GM12873 (cell line): ENCODE results near the gene PHLDB2.

Experiments
- TF ChIP-seq, protein P1 (sequence below): IDR thresholded peaks from 2 replicates; pipeline ENCODE4 v1.5.1; 2012; ENCODE audit warnings: low read depth, mild to moderate bottlenecking, moderate library complexity, low read length, control low read depth; ENCODE audit not compliant: insufficient read depth; ENCODE audit errors: missing control alignments

The PHLDB2 gene

GRCh38 chr3:112004187-112004586, 145.1 kb downstream of the PHLDB2 start:
- TF ChIP-seq, protein P1, sequence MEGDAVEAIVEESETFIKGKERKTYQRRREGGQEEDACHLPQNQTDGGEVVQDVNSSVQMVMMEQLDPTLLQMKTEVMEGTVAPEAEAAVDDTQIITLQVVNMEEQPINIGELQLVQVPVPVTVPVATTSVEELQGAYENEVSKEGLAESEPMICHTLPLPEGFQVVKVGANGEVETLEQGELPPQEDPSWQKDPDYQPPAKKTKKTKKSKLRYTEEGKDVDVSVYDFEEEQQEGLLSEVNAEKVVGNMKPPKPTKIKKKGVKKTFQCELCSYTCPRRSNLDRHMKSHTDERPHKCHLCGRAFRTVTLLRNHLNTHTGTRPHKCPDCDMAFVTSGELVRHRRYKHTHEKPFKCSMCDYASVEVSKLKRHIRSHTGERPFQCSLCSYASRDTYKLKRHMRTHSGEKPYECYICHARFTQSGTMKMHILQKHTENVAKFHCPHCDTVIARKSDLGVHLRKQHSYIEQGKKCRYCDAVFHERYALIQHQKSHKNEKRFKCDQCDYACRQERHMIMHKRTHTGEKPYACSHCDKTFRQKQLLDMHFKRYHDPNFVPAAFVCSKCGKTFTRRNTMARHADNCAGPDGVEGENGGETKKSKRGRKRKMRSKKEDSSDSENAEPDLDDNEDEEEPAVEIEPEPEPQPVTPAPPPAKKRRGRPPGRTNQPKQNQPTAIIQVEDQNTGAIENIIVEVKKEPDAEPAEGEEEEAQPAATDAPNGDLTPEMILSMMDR = no peak

DNA sequence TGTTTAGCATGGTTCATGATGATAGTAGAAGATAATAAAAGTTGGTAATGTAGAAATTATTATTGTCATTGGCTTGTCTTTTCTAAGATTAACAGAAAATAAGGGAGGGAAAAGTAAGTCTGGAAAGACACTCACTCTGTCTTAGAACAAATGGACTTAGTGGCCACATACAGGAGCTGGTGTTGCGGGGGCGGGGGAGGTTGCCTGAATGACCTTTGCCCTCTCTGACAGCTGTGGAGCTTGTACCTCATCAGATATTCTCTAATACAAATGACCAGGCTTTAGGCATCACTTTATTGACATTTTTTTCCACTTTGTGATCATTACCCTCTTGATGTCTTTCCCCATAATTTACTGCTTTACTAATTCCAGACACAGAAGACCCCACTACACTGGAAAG, 145.6 kb downstream of the PHLDB2 start:
- TF ChIP-seq, protein P1 = no peak

DNA sequence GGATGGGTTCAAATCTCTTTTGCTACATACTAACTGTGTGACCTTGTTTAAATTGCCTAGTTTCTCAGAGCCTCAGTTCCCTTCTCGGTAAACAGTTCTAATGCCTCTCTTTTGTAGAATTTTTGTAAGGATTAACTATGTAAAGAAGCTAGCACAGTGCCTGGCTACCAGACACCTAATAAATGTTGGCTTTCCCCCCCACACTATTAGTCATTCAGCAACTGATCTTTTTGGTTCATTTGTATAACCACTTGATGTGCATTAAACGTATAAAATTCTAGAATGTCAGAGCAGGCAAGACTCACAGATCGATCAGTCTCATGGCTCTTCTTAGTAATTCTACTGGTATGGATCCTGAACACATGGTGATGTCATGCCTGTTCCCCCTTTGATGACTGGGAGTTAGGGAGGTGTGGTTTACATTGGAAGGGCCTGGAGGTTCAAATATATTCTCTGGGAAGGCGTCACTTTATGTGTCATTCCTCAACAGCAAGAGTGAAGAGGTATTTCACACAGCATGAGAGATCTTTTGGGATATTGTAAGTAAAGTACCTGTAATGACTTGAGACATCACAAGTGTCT, 146.1 kb downstream of the PHLDB2 start:
- TF ChIP-seq, protein P1 = no peak

DNA sequence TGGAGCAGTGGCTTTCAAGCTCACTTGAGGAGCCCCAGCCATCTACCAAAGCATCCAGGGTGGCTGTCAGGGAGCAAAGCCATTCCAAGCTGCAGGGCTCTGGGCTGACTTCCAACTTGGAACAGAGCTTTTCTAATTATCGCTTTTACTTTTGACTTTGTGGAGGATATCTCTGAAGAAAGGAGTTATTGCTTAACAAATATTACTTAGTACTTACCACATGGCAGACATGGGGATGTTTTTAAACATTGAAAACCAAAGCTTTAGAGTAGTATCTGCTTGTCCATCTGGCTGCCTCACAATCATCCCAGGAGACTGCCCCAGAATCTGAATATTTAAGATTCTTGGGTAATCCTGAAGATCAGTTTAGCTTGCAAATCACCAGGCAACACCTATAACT, 148.6 kb downstream of the PHLDB2 start:
- TF ChIP-seq, protein P1 = no peak

DNA sequence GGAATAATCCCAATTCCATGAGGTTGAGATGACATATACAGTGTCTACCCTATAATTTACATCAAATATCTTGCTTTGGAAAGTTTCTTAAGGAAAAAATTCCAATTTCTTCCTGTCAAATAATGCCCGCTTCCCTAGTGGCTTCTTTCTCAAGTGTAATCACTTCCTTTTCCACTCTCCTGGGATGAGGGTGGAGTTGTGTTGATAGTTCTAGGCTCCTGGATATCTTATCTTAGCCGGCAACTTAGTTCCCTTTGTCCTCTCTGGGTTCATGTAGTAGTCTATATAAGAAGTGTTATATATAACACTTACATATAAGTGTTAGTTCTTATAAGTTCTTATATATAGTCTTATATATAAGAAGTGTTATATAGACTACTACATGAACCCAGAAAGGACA, 150.6 kb downstream of the PHLDB2 start:
- TF ChIP-seq, protein P1 = no peak

- TF ChIP-seq, protein P1 = no peak
These were observed 151.6 kb downstream of the PHLDB2 start for GRCh38 chr3:112010636-112011035.

GRCh38 chr3:112011376-112011940, 152.4 kb downstream of the PHLDB2 start:
- TF ChIP-seq, protein P1 = no peak
